WERI-Rb-1 (cell line): ENCODE results near the gene DBNL.

Source experiments
- DNase-seq: peaks from one replicate; pipeline ENCODE4 v3.0.0-alpha.2; 2020
- H3K27ac ChIP-seq: fragments of 250-450 bp; sonication (Bioruptor Pico); 2 replicates; pipeline ENCODE4 v1.5.1; 2020; ENCODE audit warnings: mild to moderate bottlenecking, moderate library complexity
- H3K27me3 ChIP-seq: fragments of 250-450 bp; sonication (Bioruptor Pico); 2 replicates; pipeline ENCODE4 v1.5.1; 2021; ENCODE audit warnings: mild to moderate bottlenecking, low read depth, moderate library complexity; ENCODE audit not compliant: insufficient read depth, severe bottlenecking
- H3K36me3 ChIP-seq: fragments of 250-450 bp; sonication (Bioruptor Pico); 2 replicates; pipeline ENCODE4 v1.5.1; 2020; ENCODE audit warnings: mild to moderate bottlenecking, moderate library complexity
- H3K4me3 ChIP-seq: 2 replicates; pipeline ENCODE4 v1.5.1; 2011; ENCODE audit warnings: low read depth, mild to moderate bottlenecking, control low read depth, low read length
- H3K9me3 ChIP-seq: fragments of 250-450 bp; sonication (Bioruptor Pico); 2 replicates; pipeline ENCODE4 v1.5.1; 2021; ENCODE audit warnings: mild to moderate bottlenecking, moderate library complexity; ENCODE audit not compliant: severe bottlenecking
- CTCF ChIP-seq: IDR thresholded peaks from 2 replicates; pipeline ENCODE4 v1.5.1; 2011; ENCODE audit warnings: low read depth, mild to moderate bottlenecking, control low read depth, inconsistent platforms, low read length

DBNL gene

GRCh38 chr7:44104860-44105771 is 60.6 kb downstream of the DBNL start:
- H3K27ac ChIP-seq = peak overlapping the region; percentile 63
- no peak for DNase-seq
- H3K27me3 ChIP-seq = no peaks in the 10 kb centered on the region
- H3K9me3 ChIP-seq = no peaks in the 10 kb centered on the region
- TF ChIP-seq CTCF = no peak
- H3K36me3 ChIP-seq = peaks cover 30% of the 10 kb centered on the region
- peak overlapping the region; percentile 46 for H3K4me3 ChIP-seq

- no peaks in the 10 kb centered on the region for H3K27me3 ChIP-seq
- H3K9me3 ChIP-seq = no peaks in the 10 kb centered on the region
- H3K4me3 ChIP-seq = no peak overlapping the region
- no peak for TF ChIP-seq CTCF
- H3K27ac ChIP-seq = no peak overlapping the region
- peaks cover 34% of the 10 kb centered on the region for H3K36me3 ChIP-seq
- DNase-seq = no peak
These were observed 61.3 kb downstream of the DBNL start for GRCh38 chr7:44105832-44106231.

- no peaks in the 10 kb centered on the region for H3K9me3 ChIP-seq
- no peaks in the 10 kb centered on the region for H3K27me3 ChIP-seq
- peaks cover 39% of the 10 kb centered on the region for H3K36me3 ChIP-seq
- H3K4me3 ChIP-seq = no peak overlapping the region
- no peak overlapping the region for H3K27ac ChIP-seq
- TF ChIP-seq CTCF = no peak
- DNase-seq = no peak
These were observed 62.0 kb downstream of the DBNL start for GRCh38 chr7:44106311-44107065.

GRCh38 chr7:44107116-44107960 is 62.8 kb downstream of the DBNL start:
- Histone ChIP-seq H3K36me3 (peaks cover 46% of the 10 kb centered on the region), H3K4me3 (no peak overlapping the region), H3K27ac (no peak overlapping the region), H3K9me3 (no peaks in the 10 kb centered on the region), H3K27me3 (no peaks in the 10 kb centered on the region)
- no peak for DNase-seq
- no peak for TF ChIP-seq CTCF

- H3K36me3 ChIP-seq = peaks cover 54% of the 10 kb centered on the region
- no peak overlapping the region for H3K4me3 ChIP-seq
- DNase-seq = no peak
- no peak for TF ChIP-seq CTCF
- H3K9me3 ChIP-seq = no peaks in the 10 kb centered on the region
- H3K27ac ChIP-seq = no peak overlapping the region
- no peaks in the 10 kb centered on the region for H3K27me3 ChIP-seq
These were observed 63.7 kb downstream of the DBNL start for GRCh38 chr7:44107961-44108767.
